KMS-11 (cell line): ENCODE measurements around the gene AXIN1.

Source experiments
- H2AFZ ChIP-seq: fragments of 200-600 bp; sonication (generic); 2 replicates; pipeline ENCODE4 v1.6.1; 2016; ENCODE audit warnings: antibody characterized with exemption, mixed run types, low read depth
- H3K27ac ChIP-seq: fragments of 200-600 bp; sonication (generic); 2 replicates; pipeline ENCODE4 v1.6.1; 2016; ENCODE audit warnings: mild to moderate bottlenecking, mixed run types
- H3K27me3 ChIP-seq: fragments of 200-600 bp; sonication (generic); 2 replicates; pipeline ENCODE4 v1.6.1; 2017; ENCODE audit warnings: mild to moderate bottlenecking, low read depth, mixed run types, moderate library complexity; ENCODE audit not compliant: insufficient read depth
- H3K36me3 ChIP-seq: fragments of 200-600 bp; sonication (generic); 2 replicates; pipeline ENCODE4 v1.6.1; 2017; ENCODE audit warnings: mild to moderate bottlenecking, mixed run types; ENCODE audit not compliant: insufficient read depth
- H3K4me1 ChIP-seq: fragments of 200-600 bp; sonication (generic); 2 replicates; pipeline ENCODE4 v1.6.1; 2016; ENCODE audit warnings: mild to moderate bottlenecking, low read depth, mixed run types; ENCODE audit not compliant: poor library complexity, severe bottlenecking
- H3K4me2 ChIP-seq: fragments of 200-600 bp; sonication (generic); 2 replicates; pipeline ENCODE4 v1.7.0; 2016; ENCODE audit warnings: mild to moderate bottlenecking, mixed run types
- H3K4me3 ChIP-seq: fragments of 200-600 bp; sonication (generic); IDR thresholded peaks from 2 replicates; pipeline ENCODE4 v1.6.1; 2017; ENCODE audit warnings: low read depth, low read length, mixed read lengths; ENCODE audit not compliant: insufficient read depth
- H3K79me2 ChIP-seq: fragments of 200-600 bp; sonication (generic); 2 replicates; pipeline ENCODE4 v1.6.1; 2016; ENCODE audit warnings: low read depth, mixed run types; ENCODE audit not compliant: insufficient read depth
- H3K9ac ChIP-seq: fragments of 200-600 bp; sonication (generic); 2 replicates; pipeline ENCODE4 v1.6.1; 2016; ENCODE audit warnings: mild to moderate bottlenecking, mixed run types
- H4K20me1 ChIP-seq: fragments of 200-600 bp; sonication (generic); 2 replicates; pipeline ENCODE4 v1.6.1; 2016; ENCODE audit warnings: mild to moderate bottlenecking, mixed run types; ENCODE audit not compliant: insufficient read depth
- CTCF ChIP-seq: fragments of 200-600 bp; sonication (generic); conservative IDR thresholded peaks from 2 replicates; pipeline ENCODE4 v1.6.1; 2017; ENCODE audit warnings: low read depth, mild to moderate bottlenecking, antibody characterized with exemption, low read length, moderate library complexity, mixed read lengths

AXIN1 gene

DNA sequence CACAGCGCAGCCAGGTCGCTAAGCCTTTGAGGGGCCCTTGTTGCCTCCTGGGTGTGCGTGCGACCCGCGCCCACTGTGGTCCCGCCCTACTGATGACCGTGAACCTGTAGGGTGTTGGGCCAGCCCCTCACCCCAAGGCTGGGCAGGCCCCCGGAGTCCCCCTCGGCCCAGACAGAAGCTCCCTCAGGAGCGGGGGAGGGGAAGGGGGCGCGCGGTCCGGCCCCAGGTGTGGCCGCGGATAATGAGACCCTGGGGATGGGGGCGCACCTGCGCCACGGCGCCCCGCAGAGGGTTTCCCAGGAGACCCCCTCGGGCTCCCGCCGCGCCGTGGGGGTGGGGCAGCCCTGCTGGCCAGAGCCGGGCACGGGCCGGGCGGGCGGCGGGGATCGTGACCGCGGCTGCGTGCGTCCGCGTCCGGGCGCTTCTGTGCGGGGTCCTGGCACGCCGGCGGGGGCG lies 72.5 kb downstream of the AXIN1 start:
- Histone ChIP-seq H3K4me2 (no peak overlapping the region), H3K27me3 (peaks cover 24% of the 10 kb centered on the region; the same call in 1 of the 2 replicates), H4K20me1 (no peaks in the 10 kb centered on the region), H3K4me1 (peaks cover 4% of the 10 kb centered on the region), H3K4me3 (no peak overlapping the region), H3K36me3 (no peaks in the 10 kb centered on the region), H3K27ac (no peak overlapping the region), H2AFZ (no peak overlapping the region), H3K9ac (no peak overlapping the region), H3K79me2 (no peaks in the 10 kb centered on the region)
- TF ChIP-seq CTCF = no peak

DNA sequence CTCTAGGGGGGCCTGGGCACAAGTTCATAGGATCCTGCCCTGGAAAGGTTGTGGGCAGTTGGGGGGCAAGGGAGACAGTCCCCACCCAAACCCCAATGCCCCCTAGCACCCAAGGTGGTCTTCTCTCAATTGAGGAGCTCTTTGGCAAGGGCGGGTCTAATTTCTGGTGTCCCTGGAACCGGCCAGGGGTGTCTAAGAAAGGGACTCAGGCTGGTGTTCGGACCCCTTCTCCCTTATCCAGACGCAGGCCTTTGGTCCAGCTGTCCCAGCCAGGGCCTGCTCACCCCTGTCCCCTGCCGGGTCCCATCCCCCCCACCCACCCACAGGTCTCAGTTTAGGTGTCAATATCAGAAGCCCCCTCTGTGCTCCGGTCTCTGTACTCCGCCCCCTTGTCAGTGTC lies 73.0 kb downstream of the AXIN1 start:
- no peak overlapping the region for H3K4me3 ChIP-seq
- H3K27ac ChIP-seq = no peak overlapping the region
- no peak overlapping the region for H3K9ac ChIP-seq
- H3K4me2 ChIP-seq = no peak overlapping the region
- H3K36me3 ChIP-seq = no peaks in the 10 kb centered on the region
- H3K27me3 ChIP-seq = peaks cover 28% of the 10 kb centered on the region; the same call in 1 of the 2 replicates
- H2AFZ ChIP-seq = no peak overlapping the region
- TF ChIP-seq CTCF = no peak
- H3K4me1 ChIP-seq = peaks cover 4% of the 10 kb centered on the region
- H3K79me2 ChIP-seq = no peaks in the 10 kb centered on the region
- no peaks in the 10 kb centered on the region for H4K20me1 ChIP-seq

GRCh38 chr16:278863-279366 lies 73.6 kb downstream of the AXIN1 start:
- no peak overlapping the region; the same call in 1 of the 2 replicates for H3K4me2 ChIP-seq
- H3K4me3 ChIP-seq = no peak overlapping the region
- H3K79me2 ChIP-seq = no peaks in the 10 kb centered on the region
- no peak overlapping the region for H3K9ac ChIP-seq
- H3K27me3 ChIP-seq = peaks cover 34% of the 10 kb centered on the region; the same call in 1 of the 2 replicates
- H2AFZ ChIP-seq = no peak overlapping the region
- H4K20me1 ChIP-seq = no peaks in the 10 kb centered on the region
- no peak overlapping the region for H3K27ac ChIP-seq
- peaks cover 4% of the 10 kb centered on the region for H3K4me1 ChIP-seq
- no peaks in the 10 kb centered on the region for H3K36me3 ChIP-seq
- no peak for TF ChIP-seq CTCF

DNA sequence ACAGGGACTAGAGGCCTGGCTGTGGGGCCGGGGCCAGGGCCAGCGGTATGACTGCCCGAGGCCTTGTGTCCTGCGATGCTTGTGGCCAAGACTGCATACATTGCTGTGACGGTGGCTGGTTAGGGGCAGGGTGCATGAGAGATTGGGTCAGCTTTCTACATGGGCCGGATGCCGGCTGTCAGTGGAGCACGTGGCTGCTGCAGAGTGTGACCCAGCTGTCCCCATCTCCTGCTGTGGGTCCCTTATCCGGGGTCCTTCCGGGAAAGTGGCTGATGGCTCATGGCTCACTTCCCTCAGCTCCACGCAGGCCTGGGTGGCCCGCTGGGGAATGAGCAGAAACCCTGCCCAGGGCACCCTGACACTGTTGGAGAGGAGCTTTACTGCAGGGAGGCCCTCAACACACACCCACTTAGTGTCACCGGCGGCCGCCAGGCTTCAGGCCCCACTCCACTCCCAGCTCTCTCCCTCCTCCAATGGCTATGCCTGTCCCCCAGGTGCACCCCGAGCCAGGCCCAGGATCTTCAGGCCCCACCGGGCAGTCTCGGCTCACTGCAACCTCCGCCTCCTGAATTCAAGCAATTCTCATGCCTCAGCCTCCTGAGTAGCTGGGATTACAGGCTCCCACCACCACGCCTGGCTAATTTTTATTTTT lies 76.0 kb downstream of the AXIN1 start:
- H3K27ac ChIP-seq = no peak overlapping the region
- TF ChIP-seq CTCF = no peak
- no peak overlapping the region for H3K4me2 ChIP-seq
- H3K4me3 ChIP-seq = no peak overlapping the region
- no peaks in the 10 kb centered on the region for H3K36me3 ChIP-seq
- peaks cover 7% of the 10 kb centered on the region for H3K4me1 ChIP-seq
- no peak overlapping the region for H3K9ac ChIP-seq
- no peak overlapping the region for H2AFZ ChIP-seq
- H3K27me3 ChIP-seq = peaks cover 40% of the 10 kb centered on the region; the same call in 1 of the 2 replicates
- no peaks in the 10 kb centered on the region for H3K79me2 ChIP-seq
- no peaks in the 10 kb centered on the region for H4K20me1 ChIP-seq
